ENCODE measurements around the gene RABGAP1L.

DNA sequence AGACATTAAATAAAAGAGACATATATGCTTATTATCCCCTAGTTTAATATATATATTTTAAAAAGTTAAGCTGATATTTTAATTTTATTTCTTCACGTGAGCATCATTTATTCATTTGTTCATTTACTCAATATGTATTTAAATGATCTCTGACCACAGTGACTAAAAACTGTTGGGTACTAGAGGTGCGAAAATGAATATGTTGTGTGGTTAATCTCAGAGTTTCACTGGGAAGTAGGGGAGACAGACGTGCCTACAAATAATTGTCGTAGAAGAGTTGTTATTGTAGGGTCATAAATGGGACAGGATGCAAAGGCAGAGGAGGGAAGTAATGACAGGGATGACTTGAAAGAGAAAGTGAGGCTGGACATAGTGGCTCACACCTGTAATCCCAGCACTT, 627.4 kb downstream of the RABGAP1L start:
- TF ChIP-seq CTCF (optimal IDR thresholded peaks at IDR 0.05 in 1 of 3, IDR thresholded peaks at IDR 0.05 in 1 of 3, conservative IDR thresholded peaks at IDR 0.05 in 1 of 3; ENCODE audit: extremely low read depth in 1 of 3, insufficient read depth in 2 of 3, low read length in 3 of 3) (no peak), EZH2 (IDR thresholded peaks at IDR 0.05; ENCODE audit: low read length) (no peak)

All from keratinocyte (primary cell).